Gastroesophageal sphincter (tissue), 3 donors: ENCODE data around the gene NPHP4.

Experiments
- CTCF ChIP-seq, 4 experiments: fragments of 200-600 bp in 2 of 4; fragments of 450-650 bp in 2 of 4; sonication (generic) in 1 of 4; IDR thresholded peaks; one replicate each; pipeline ENCODE4 v1.5.1; 2017 to 2019; ENCODE audit warnings: antibody characterized with exemption in 4 of 4, mild to moderate bottlenecking in 2 of 4, moderate library complexity in 2 of 4
- EP300 ChIP-seq: sonication (generic); formaldehyde crosslinking; IDR thresholded peaks from one replicate; pipeline ENCODE4 v1.6.1; 2017; ENCODE audit warnings: antibody characterized with exemption, mild to moderate bottlenecking
- POLR2A ChIP-seq, 2 donors: fragments of 450-650 bp; IDR thresholded peaks; one replicate each; pipeline ENCODE4 v1.6.1; 2017; ENCODE audit warnings: antibody characterized with exemption in 2 of 2, mild to moderate bottlenecking in 2 of 2, moderate library complexity in 1 of 2
- POLR2AphosphoS5 ChIP-seq: sonication (generic); formaldehyde crosslinking; IDR thresholded peaks from one replicate; pipeline ENCODE4 v1.6.1; 2017; ENCODE audit warnings: antibody characterized with exemption

GRCh38 chr1:5883129-5884048, 108.8 kb downstream of the NPHP4 start:
- TF ChIP-seq POLR2AphosphoS5 (no peak), POLR2A (IDR thresholded peaks at IDR 0.05) (no peak), CTCF (IDR thresholded peaks at IDR 0.05) (no peak), EP300 (no peak)
